Stimulated activated naive CD8-positive, alpha-beta T cell treated with anti-CD3 and anti-CD28 coated beads, Interleukin-15, amount 100 ng/mL, for 72 hours (primary cell): Measurements from ENCODE around the gene WDR75.

ENCODE experiments used
- ATAC-seq: fragments of 150-1000 bp; cut with Tn5 transposase; 2 replicates; pipeline ENCODE4 v1.10.0; 2021; ENCODE audit warnings: mild to moderate bottlenecking, moderate library complexity
- DNase-seq, 2 donors: peaks; one replicate each; pipeline ENCODE4 v3.0.0; 2021 to 2022
- H3K27ac Mint-ChIP-seq, 2 donors: one replicate each; pipeline ENCODE4 v1.8.0; 2022; ENCODE audit warnings: mild to moderate bottlenecking in 2 of 2, mixed read lengths in 2 of 2, moderate library complexity in 2 of 2
- H3K27me3 Mint-ChIP-seq: one replicate; pipeline ENCODE4 v1.8.0; 2022; ENCODE audit warnings: mixed read lengths
- H3K4me1 Mint-ChIP-seq: one replicate; pipeline ENCODE4 v1.8.0; 2022; ENCODE audit warnings: mild to moderate bottlenecking, mixed read lengths
- H3K4me3 Mint-ChIP-seq, 2 donors: one replicate each; pipeline ENCODE4 v1.8.0; 2022; ENCODE audit warnings: mild to moderate bottlenecking in 2 of 2, mixed read lengths in 2 of 2, moderate library complexity in 1 of 2
- H3K9me3 Mint-ChIP-seq, 2 donors: one replicate each; pipeline ENCODE4 v1.8.0; 2022; ENCODE audit warnings: mixed read lengths in 2 of 2

Gene WDR75

GRCh38 chr2:189504238-189504637 lies 63.0 kb downstream of the WDR75 start:
- H3K27ac Mint-ChIP-seq, result no peak overlapping the region
- peaks cover 5 to 8% of the 10 kb centered on the region in 2 donors for H3K9me3 Mint-ChIP-seq
- DNase-seq, result no peak
- peaks cover 19% of the 10 kb centered on the region for H3K4me1 Mint-ChIP-seq
- H3K4me3 Mint-ChIP-seq, result no peak overlapping the region
- no peak for ATAC-seq
- no peaks in the 10 kb centered on the region for H3K27me3 Mint-ChIP-seq

- peaks cover 19% of the 10 kb centered on the region for H3K4me1 Mint-ChIP-seq
- peak overlapping the region in 1 of 2 donors; percentile 8 for H3K27ac Mint-ChIP-seq
- H3K9me3 Mint-ChIP-seq, result peaks cover 5 to 12% of the 10 kb centered on the region in 2 donors
- no peaks in the 10 kb centered on the region for H3K27me3 Mint-ChIP-seq
- ATAC-seq, result no peak
- no peak for DNase-seq
- no peak overlapping the region for H3K4me3 Mint-ChIP-seq
These were observed 64.2 kb downstream of the WDR75 start for GRCh38 chr2:189505492-189505891.

- DNase-seq (no peak), ATAC-seq (peak; percentile 92)
- Mint-ChIP-seq H3K27ac (peak overlapping the region in 1 of 2 donors; percentile 81), H3K27me3 (no peaks in the 10 kb centered on the region), H3K4me3 (no peak overlapping the region), H3K9me3 (peaks cover 5 to 12% of the 10 kb centered on the region in 2 donors), H3K4me1 (peaks cover 19% of the 10 kb centered on the region)
These were observed 65.3 kb downstream of the WDR75 start for GRCh38 chr2:189506514-189506976.

GRCh38 chr2:189511210-189511959 lies 70.1 kb downstream of the WDR75 start:
- DNase-seq, result no peak
- no peak for ATAC-seq
- Mint-ChIP-seq H3K4me1 (peaks cover 4% of the 10 kb centered on the region), H3K9me3 (peaks cover 5 to 12% of the 10 kb centered on the region in 2 donors), H3K27me3 (peaks cover 7% of the 10 kb centered on the region), H3K27ac (no peak overlapping the region), H3K4me3 (no peak overlapping the region)

- ATAC-seq (no peak), DNase-seq (no peak)
- peaks cover 7% of the 10 kb centered on the region for H3K27me3 Mint-ChIP-seq
- H3K9me3 Mint-ChIP-seq, result peaks cover 6 to 12% of the 10 kb centered on the region in 2 donors
- no peaks in the 10 kb centered on the region for H3K4me1 Mint-ChIP-seq
- H3K4me3 Mint-ChIP-seq, result no peak overlapping the region
- no peak overlapping the region for H3K27ac Mint-ChIP-seq
These were observed 70.7 kb downstream of the WDR75 start for GRCh38 chr2:189511960-189512319.

- no peak for DNase-seq
- H3K27me3 Mint-ChIP-seq, result peaks cover 7% of the 10 kb centered on the region
- no peaks in the 10 kb centered on the region for H3K4me1 Mint-ChIP-seq
- H3K4me3 Mint-ChIP-seq, result no peak overlapping the region
- ATAC-seq, result no peak
- H3K27ac Mint-ChIP-seq, result no peak overlapping the region
- peaks cover 11 to 12% of the 10 kb centered on the region in 2 donors for H3K9me3 Mint-ChIP-seq
These were observed 71.6 kb downstream of the WDR75 start for GRCh38 chr2:189512879-189513278.

- DNase-seq (no peak), ATAC-seq (no peak)
- peaks cover 5% of the 10 kb centered on the region in 2 donors for H3K9me3 Mint-ChIP-seq
- H3K4me1 Mint-ChIP-seq, result no peaks in the 10 kb centered on the region
- peaks cover 7% of the 10 kb centered on the region for H3K27me3 Mint-ChIP-seq
- no peak overlapping the region for H3K27ac Mint-ChIP-seq
- H3K4me3 Mint-ChIP-seq, result no peak overlapping the region
These were observed 72.8 kb downstream of the WDR75 start for GRCh38 chr2:189514104-189514503.

- Mint-ChIP-seq H3K27ac (no peak overlapping the region), H3K9me3 (peaks cover 0 to 5% of the 10 kb centered on the region in 2 donors), H3K4me1 (no peaks in the 10 kb centered on the region), H3K4me3 (no peak overlapping the region), H3K27me3 (peaks cover 7% of the 10 kb centered on the region)
- no peak for ATAC-seq
- no peak for DNase-seq
These were observed 74.0 kb downstream of the WDR75 start for GRCh38 chr2:189515264-189515663.

GRCh38 chr2:189516546-189516945 lies 75.3 kb downstream of the WDR75 start:
- Mint-ChIP-seq H3K4me3 (no peak overlapping the region), H3K4me1 (no peaks in the 10 kb centered on the region), H3K27ac (no peak overlapping the region), H3K9me3 (peaks cover 0 to 5% of the 10 kb centered on the region in 2 donors), H3K27me3 (peaks cover 7% of the 10 kb centered on the region)
- DNase-seq, result no peak
- no peak for ATAC-seq

GRCh38 chr2:189517847-189518535 lies 76.7 kb downstream of the WDR75 start:
- DNase-seq, result no peak
- no peak overlapping the region for H3K4me3 Mint-ChIP-seq
- H3K9me3 Mint-ChIP-seq, result peaks cover 0 to 5% of the 10 kb centered on the region in 2 donors
- ATAC-seq, result no peak
- no peak overlapping the region for H3K27ac Mint-ChIP-seq
- peaks cover 7% of the 10 kb centered on the region for H3K27me3 Mint-ChIP-seq
- H3K4me1 Mint-ChIP-seq, result no peaks in the 10 kb centered on the region

- Mint-ChIP-seq H3K4me3 (no peak overlapping the region), H3K27me3 (peaks cover 7% of the 10 kb centered on the region), H3K9me3 (peaks cover 0 to 5% of the 10 kb centered on the region in 2 donors), H3K4me1 (no peaks in the 10 kb centered on the region), H3K27ac (no peak overlapping the region)
- no peak for ATAC-seq
- DNase-seq, result no peak
These were observed 78.5 kb downstream of the WDR75 start for GRCh38 chr2:189519631-189520387.

- H3K9me3 Mint-ChIP-seq, result peaks cover 0 to 5% of the 10 kb centered on the region in 2 donors
- H3K4me3 Mint-ChIP-seq, result no peak overlapping the region
- ATAC-seq (no peak), DNase-seq (no peak)
- H3K4me1 Mint-ChIP-seq, result no peaks in the 10 kb centered on the region
- no peaks in the 10 kb centered on the region for H3K27me3 Mint-ChIP-seq
- no peak overlapping the region for H3K27ac Mint-ChIP-seq
These were observed 80.6 kb downstream of the WDR75 start for GRCh38 chr2:189521699-189522434.

GRCh38 chr2:189522435-189523151 lies 81.3 kb downstream of the WDR75 start:
- no peaks in the 10 kb centered on the region for H3K4me1 Mint-ChIP-seq
- H3K27ac Mint-ChIP-seq, result no peak overlapping the region
- no peaks in the 10 kb centered on the region for H3K9me3 Mint-ChIP-seq
- ATAC-seq, result no peak
- DNase-seq, result no peak
- no peaks in the 10 kb centered on the region for H3K27me3 Mint-ChIP-seq
- no peak overlapping the region for H3K4me3 Mint-ChIP-seq

- ATAC-seq (no peak), DNase-seq (no peak)
- no peaks in the 10 kb centered on the region for H3K4me1 Mint-ChIP-seq
These were observed 83.5 kb downstream of the WDR75 start for GRCh38 chr2:189524746-189525145.

More at GRCh38 chr2:189524746-189525145, 83.5 kb downstream of the WDR75 start:
- Mint-ChIP-seq H3K9me3 (no peaks in the 10 kb centered on the region), H3K27ac (no peak overlapping the region), H3K4me3 (no peak overlapping the region), H3K27me3 (no peaks in the 10 kb centered on the region)
